Thyroid gland (tissue), 4 donors: Measurements from ENCODE around the gene ST6GALNAC4.

ENCODE experiments used
- CTCF ChIP-seq, 6 experiments: fragments of 200-600 bp in 3 of 6; fragments of 450-650 bp in 3 of 6; sonication (generic) in 3 of 6; IDR thresholded peaks; one replicate each; pipeline ENCODE4 v1.5.1; 2016 to 2019; ENCODE audit warnings: antibody characterized with exemption in 6 of 6, mild to moderate bottlenecking in 2 of 6, inconsistent platforms in 1 of 6, moderate library complexity in 1 of 6
- POLR2A ChIP-seq, 2 donors: fragments of 450-650 bp; IDR thresholded peaks; one replicate each; pipeline ENCODE4 v1.6.1; 2017; ENCODE audit warnings: antibody characterized with exemption in 2 of 2, mild to moderate bottlenecking in 2 of 2, moderate library complexity in 1 of 2

- TF ChIP-seq CTCF (IDR thresholded peaks at IDR 0.05) (no peak), POLR2A (IDR thresholded peaks at IDR 0.05) (no peak)
Observed at GRCh38 chr9:127950513-127951289, 33.9 kb upstream of the ST6GALNAC4 start.
